ENCODE measurements around the gene ELP4.

The ELP4 gene

GRCh38 chr11:31834237-31834636, 324.7 kb downstream of the ELP4 start:
- no peaks in the 10 kb centered on the region for H3K36me3 Mint-ChIP-seq
- no peak overlapping the region for H3K27ac Mint-ChIP-seq
- CTCF ChIA-PET = interaction anchor here (0.6 kb wide), 1 partner anchor 453 kb away, joined by 3 read pairs; no protein-coding TSS in a partner anchor
- H3K27me3 Mint-ChIP-seq = peaks cover 17% of the 10 kb centered on the region
- no peaks in the 10 kb centered on the region for H3K9me3 Mint-ChIP-seq
- H3K4me3 Mint-ChIP-seq = no peak overlapping the region
- no peaks in the 10 kb centered on the region for H3K4me1 Mint-ChIP-seq
- DNase-seq = no peak

Measured in activated naive CD4-positive, alpha-beta T cell treated with anti-CD3 and anti-CD28 coated beads, Interleukin-2, amount 10 ng/mL, durations not matched to agents 7 days and 5 days (primary cell).